ENCODE measurements around the gene ZFYVE9. TPM values are rescaled to one million over a fixed set of nuclear protein-coding genes. Genes with fewer than 3 reads are reported as not detected.
"Not testable (repeated sequence)": the region's sequence is repeated elsewhere in the genome, so short reads cannot be mapped to it uniquely, and the experiment has no call there.

ZFYVE9 gene
- total and polyA plus RNA-seq, 2 donors, result 3.6 to 6.8 TPM

GRCh38 chr1:52159033-52159789 lies 17.3 kb downstream of the ZFYVE9 start:
- WGBS, result 96% methylated on average over 10 of the region's 10 CpGs
- DNase-seq (ENCODE audit: low read depth in 6 of 9, low spot score in 9 of 9), result no peak
- H3K4me3 ChIP-seq (ENCODE audit: low read length in 2 of 2), result no peak overlapping the region
- H3K9me3 ChIP-seq (ENCODE audit: control insufficient read depth in 2 of 2, insufficient read depth in 1 of 2, low read length in 1 of 2), result no peaks in the 10 kb centered on the region
- H3K27ac ChIP-seq (ENCODE audit: low read depth in 1 of 2, low read length in 1 of 2), result no peak overlapping the region
- no peaks in the 10 kb centered on the region for H3K4me1 ChIP-seq (ENCODE audit: control insufficient read depth in 2 of 2, insufficient read depth in 2 of 2, low read length in 2 of 2)
- H3K36me3 ChIP-seq (ENCODE audit: control insufficient read depth in 2 of 2, insufficient read depth in 2 of 2, low read length in 1 of 2), result no peaks in the 10 kb centered on the region
- H3K27me3 ChIP-seq (ENCODE audit: control insufficient read depth in 2 of 2, insufficient read depth in 1 of 2, low read length in 1 of 2), result no peaks in the 10 kb centered on the region

DNA sequence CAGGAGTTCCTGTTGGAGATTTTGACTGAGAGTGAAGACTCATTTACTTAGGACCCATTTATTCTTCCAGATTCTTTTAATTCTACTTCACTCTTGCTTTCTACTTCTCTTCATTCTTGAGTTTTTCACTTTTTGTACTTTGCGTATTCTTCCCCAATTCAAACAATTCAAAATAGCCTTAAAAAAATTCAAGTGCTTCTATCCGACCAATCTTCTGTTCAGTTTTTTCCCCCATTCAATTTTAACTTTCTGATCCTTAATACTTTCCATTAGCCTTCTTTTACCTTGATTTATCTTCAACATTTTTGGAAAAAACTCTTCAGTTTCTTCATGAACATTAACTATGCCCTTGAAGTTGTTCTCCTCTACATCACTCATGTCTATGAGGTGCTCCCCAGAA lies 21.1 kb downstream of the ZFYVE9 start:
- no peak for DNase-seq (ENCODE audit: low read depth in 6 of 9, low spot score in 9 of 9)
- Histone ChIP-seq H3K4me1 (ENCODE audit: control insufficient read depth in 2 of 2, insufficient read depth in 2 of 2, low read length in 2 of 2) (no peaks in the 10 kb centered on the region), H3K27ac (ENCODE audit: low read depth in 1 of 2, low read length in 1 of 2) (no peak overlapping the region), H3K4me3 (ENCODE audit: low read length in 2 of 2) (no peak overlapping the region), H3K27me3 (ENCODE audit: control insufficient read depth in 2 of 2, insufficient read depth in 1 of 2, low read length in 1 of 2) (no peaks in the 10 kb centered on the region), H3K36me3 (ENCODE audit: control insufficient read depth in 2 of 2, insufficient read depth in 2 of 2, low read length in 1 of 2) (no peaks in the 10 kb centered on the region), H3K9me3 (ENCODE audit: control insufficient read depth in 2 of 2, insufficient read depth in 1 of 2, low read length in 1 of 2) (no peaks in the 10 kb centered on the region)
- WGBS, result 98% methylated on average over 2 of the region's 2 CpGs

GRCh38 chr1:52164604-52165003 lies 22.7 kb downstream of the ZFYVE9 start:
- H3K4me3 ChIP-seq (ENCODE audit: low read length in 2 of 2), result no peak overlapping the region
- H3K27me3 ChIP-seq (ENCODE audit: control insufficient read depth in 2 of 2, insufficient read depth in 1 of 2, low read length in 1 of 2), result no peaks in the 10 kb centered on the region
- no peaks in the 10 kb centered on the region for H3K9me3 ChIP-seq (ENCODE audit: control insufficient read depth in 2 of 2, insufficient read depth in 1 of 2, low read length in 1 of 2)
- no peak overlapping the region for H3K27ac ChIP-seq (ENCODE audit: low read depth in 1 of 2, low read length in 1 of 2)
- H3K36me3 ChIP-seq (ENCODE audit: control insufficient read depth in 2 of 2, insufficient read depth in 2 of 2, low read length in 1 of 2), result no peaks in the 10 kb centered on the region
- WGBS, result 96% methylated on average over 4 of the region's 4 CpGs
- no peak for DNase-seq (ENCODE audit: low read depth in 6 of 9, low spot score in 9 of 9)
- no peaks in the 10 kb centered on the region for H3K4me1 ChIP-seq (ENCODE audit: control insufficient read depth in 2 of 2, insufficient read depth in 2 of 2, low read length in 2 of 2)

DNA sequence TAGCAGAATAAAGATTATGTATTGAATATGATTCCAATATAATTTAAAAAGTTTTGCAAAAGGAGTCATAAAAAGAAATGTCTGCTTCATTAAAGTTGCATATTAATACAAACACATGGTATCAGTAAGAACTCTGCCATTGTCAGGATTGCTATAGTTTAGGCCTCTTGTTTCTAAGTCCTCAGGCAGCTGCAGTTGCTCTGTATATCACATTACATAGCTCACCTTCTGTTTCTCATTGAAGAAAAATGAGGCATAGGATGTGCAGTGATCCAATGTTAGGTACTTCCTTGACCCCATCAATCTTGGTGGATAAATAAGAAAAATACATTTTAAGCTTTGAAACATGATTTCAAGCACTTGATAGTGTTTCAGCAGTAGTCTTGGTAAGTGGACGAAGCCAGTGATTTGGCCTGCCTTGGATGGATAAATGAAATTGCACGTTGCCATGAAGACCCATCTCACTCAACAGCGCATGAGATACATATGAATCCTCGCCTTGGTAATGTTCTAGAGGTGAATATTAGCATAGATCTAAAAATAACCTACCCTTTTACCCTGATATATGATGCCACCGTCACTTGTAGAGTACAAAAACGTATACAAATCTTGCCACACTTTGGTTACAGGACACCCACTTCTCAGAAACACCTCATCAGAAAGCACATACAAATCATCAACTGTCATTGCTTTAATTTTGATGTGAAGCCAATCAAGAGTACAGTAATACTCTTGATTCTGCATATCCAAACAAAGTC lies 25.3 kb downstream of the ZFYVE9 start:
- H3K27ac ChIP-seq (ENCODE audit: low read depth in 1 of 2, low read length in 1 of 2), result no peak overlapping the region
- 92% methylated on average over 6 of the region's 6 CpGs for WGBS
- no peaks in the 10 kb centered on the region for H3K9me3 ChIP-seq (ENCODE audit: control insufficient read depth in 2 of 2, insufficient read depth in 1 of 2, low read length in 1 of 2)
- H3K4me3 ChIP-seq (ENCODE audit: low read length in 2 of 2), result no peak overlapping the region
- no peaks in the 10 kb centered on the region for H3K4me1 ChIP-seq (ENCODE audit: control insufficient read depth in 2 of 2, insufficient read depth in 2 of 2, low read length in 2 of 2)
- no peak for DNase-seq (ENCODE audit: low read depth in 6 of 9, low spot score in 9 of 9)
- H3K36me3 ChIP-seq (ENCODE audit: control insufficient read depth in 2 of 2, insufficient read depth in 2 of 2, low read length in 1 of 2), result no peaks in the 10 kb centered on the region
- no peaks in the 10 kb centered on the region for H3K27me3 ChIP-seq (ENCODE audit: control insufficient read depth in 2 of 2, insufficient read depth in 1 of 2, low read length in 1 of 2)

GRCh38 chr1:52168373-52169080 lies 26.6 kb downstream of the ZFYVE9 start:
- 94% methylated on average over 7 of the region's 7 CpGs for WGBS
- H3K9me3 ChIP-seq (ENCODE audit: control insufficient read depth in 2 of 2, insufficient read depth in 1 of 2, low read length in 1 of 2), result no peaks in the 10 kb centered on the region
- H3K27me3 ChIP-seq (ENCODE audit: control insufficient read depth in 2 of 2, insufficient read depth in 1 of 2, low read length in 1 of 2), result no peaks in the 10 kb centered on the region

DNA sequence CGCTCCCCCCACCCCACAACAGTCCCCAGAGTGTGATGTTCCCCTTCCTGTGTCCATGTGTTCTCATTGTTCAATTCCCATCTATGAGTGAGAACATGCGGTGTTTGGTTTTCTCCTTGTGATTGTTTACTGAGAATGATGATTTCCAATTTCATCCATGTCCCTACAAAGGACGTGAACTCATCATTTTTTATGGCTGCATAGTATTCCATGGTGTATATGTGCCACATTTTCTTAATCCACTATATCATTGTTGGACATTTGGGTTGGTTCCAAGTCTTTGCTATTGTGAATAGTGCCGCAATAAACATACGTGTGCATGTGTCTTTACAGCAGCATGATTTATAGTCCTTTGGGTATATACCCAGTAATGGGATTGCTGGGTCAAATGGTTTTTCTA lies 29.3 kb downstream of the ZFYVE9 start:
- not testable (repeated sequence) for H3K27me3 ChIP-seq (ENCODE audit: control insufficient read depth in 2 of 2, insufficient read depth in 1 of 2, low read length in 1 of 2); H3K36me3 ChIP-seq (ENCODE audit: control insufficient read depth in 2 of 2, insufficient read depth in 2 of 2, low read length in 1 of 2); H3K4me3 ChIP-seq (ENCODE audit: low read length in 2 of 2); DNase-seq (ENCODE audit: low read depth in 6 of 9, low spot score in 9 of 9); H3K4me1 ChIP-seq (ENCODE audit: control insufficient read depth in 2 of 2, insufficient read depth in 2 of 2, low read length in 2 of 2); H3K9me3 ChIP-seq (ENCODE audit: control insufficient read depth in 2 of 2, insufficient read depth in 1 of 2, low read length in 1 of 2); H3K27ac ChIP-seq (ENCODE audit: low read depth in 1 of 2, low read length in 1 of 2)
- 98% methylated on average over 5 of the region's 5 CpGs for WGBS

More at GRCh38 chr1:52168373-52169080, 26.6 kb downstream of the ZFYVE9 start:
- no peak overlapping the region for H3K4me3 ChIP-seq (ENCODE audit: low read length in 2 of 2)
- no peaks in the 10 kb centered on the region for H3K36me3 ChIP-seq (ENCODE audit: control insufficient read depth in 2 of 2, insufficient read depth in 2 of 2, low read length in 1 of 2)
- no peaks in the 10 kb centered on the region for H3K4me1 ChIP-seq (ENCODE audit: control insufficient read depth in 2 of 2, insufficient read depth in 2 of 2, low read length in 2 of 2)
- H3K27ac ChIP-seq (ENCODE audit: low read depth in 1 of 2, low read length in 1 of 2), result no peak overlapping the region
- DNase-seq (ENCODE audit: low read depth in 6 of 9, low spot score in 9 of 9), result no peak

DNA sequence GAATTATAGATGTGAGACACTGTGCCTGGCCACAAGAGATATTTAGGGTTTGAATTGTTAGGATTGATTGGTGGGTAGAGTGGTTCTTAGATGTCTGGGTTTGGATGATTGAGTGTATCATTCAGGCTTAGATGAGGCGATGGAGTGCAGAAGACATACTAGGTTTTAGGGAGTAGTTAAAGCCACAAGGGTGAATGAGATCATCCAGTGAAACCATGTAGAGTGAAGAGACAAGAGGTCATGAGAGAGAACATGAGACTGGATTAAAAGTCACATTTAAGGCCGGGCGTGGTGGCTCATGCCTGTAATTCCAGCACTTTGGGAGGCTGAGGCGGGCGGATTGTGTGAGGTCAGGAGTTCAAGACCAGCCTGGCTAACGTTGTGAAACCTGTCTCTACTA lies 37.2 kb downstream of the ZFYVE9 start:
- H3K27me3 ChIP-seq (ENCODE audit: control insufficient read depth in 2 of 2, insufficient read depth in 1 of 2, low read length in 1 of 2), result no peaks in the 10 kb centered on the region
- no peak overlapping the region for H3K27ac ChIP-seq (ENCODE audit: low read depth in 1 of 2, low read length in 1 of 2)
- 91% methylated on average over 6 of the region's 6 CpGs for WGBS
- H3K4me3 ChIP-seq (ENCODE audit: low read length in 2 of 2), result no peak overlapping the region
- H3K4me1 ChIP-seq (ENCODE audit: control insufficient read depth in 2 of 2, insufficient read depth in 2 of 2, low read length in 2 of 2), result no peaks in the 10 kb centered on the region
- DNase-seq (ENCODE audit: low read depth in 6 of 9, low spot score in 9 of 9), result no peak
- H3K9me3 ChIP-seq (ENCODE audit: control insufficient read depth in 2 of 2, insufficient read depth in 1 of 2, low read length in 1 of 2), result no peaks in the 10 kb centered on the region
- H3K36me3 ChIP-seq (ENCODE audit: control insufficient read depth in 2 of 2, insufficient read depth in 2 of 2, low read length in 1 of 2), result no peaks in the 10 kb centered on the region

GRCh38 chr1:52180176-52180575 lies 38.3 kb downstream of the ZFYVE9 start:
- no peak for DNase-seq (ENCODE audit: low read depth in 6 of 9, low spot score in 9 of 9)
- no peak overlapping the region for H3K4me3 ChIP-seq (ENCODE audit: low read length in 2 of 2)
- no peaks in the 10 kb centered on the region for H3K27me3 ChIP-seq (ENCODE audit: control insufficient read depth in 2 of 2, insufficient read depth in 1 of 2, low read length in 1 of 2)
- no peaks in the 10 kb centered on the region for H3K9me3 ChIP-seq (ENCODE audit: control insufficient read depth in 2 of 2, insufficient read depth in 1 of 2, low read length in 1 of 2)
- no peak overlapping the region for H3K27ac ChIP-seq (ENCODE audit: low read depth in 1 of 2, low read length in 1 of 2)
- no peaks in the 10 kb centered on the region for H3K36me3 ChIP-seq (ENCODE audit: control insufficient read depth in 2 of 2, insufficient read depth in 2 of 2, low read length in 1 of 2)
- 94% methylated on average over 3 of the region's 3 CpGs for WGBS
- no peaks in the 10 kb centered on the region for H3K4me1 ChIP-seq (ENCODE audit: control insufficient read depth in 2 of 2, insufficient read depth in 2 of 2, low read length in 2 of 2)

DNA sequence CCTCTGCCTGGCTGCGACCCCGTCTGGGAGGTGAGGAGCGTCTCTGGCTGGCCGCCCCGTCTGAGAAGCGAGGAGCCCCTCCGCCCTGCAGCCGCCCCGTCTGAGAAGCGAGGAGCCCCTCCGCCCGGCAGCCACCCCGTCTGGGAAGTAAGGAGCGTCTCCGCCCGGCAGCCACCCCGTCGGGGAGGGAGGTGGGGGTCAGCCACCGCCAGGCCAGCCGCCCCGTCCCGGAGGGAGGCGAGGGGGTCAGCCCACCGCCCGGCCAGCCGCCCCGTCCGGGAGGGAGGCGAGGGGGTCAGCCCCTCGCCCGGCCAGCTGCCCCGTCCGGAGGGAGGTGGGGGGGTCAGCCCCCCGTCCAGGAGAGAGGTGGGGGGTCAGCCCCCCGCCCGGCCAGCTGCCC lies 39.9 kb downstream of the ZFYVE9 start:
- H3K36me3 ChIP-seq (ENCODE audit: control insufficient read depth in 2 of 2, insufficient read depth in 2 of 2, low read length in 1 of 2); H3K27ac ChIP-seq (ENCODE audit: low read depth in 1 of 2, low read length in 1 of 2); DNase-seq (ENCODE audit: low read depth in 6 of 9, low spot score in 9 of 9); H3K4me1 ChIP-seq (ENCODE audit: control insufficient read depth in 2 of 2, insufficient read depth in 2 of 2, low read length in 2 of 2); H3K9me3 ChIP-seq (ENCODE audit: control insufficient read depth in 2 of 2, insufficient read depth in 1 of 2, low read length in 1 of 2); H3K4me3 ChIP-seq (ENCODE audit: low read length in 2 of 2); H3K27me3 ChIP-seq (ENCODE audit: control insufficient read depth in 2 of 2, insufficient read depth in 1 of 2, low read length in 1 of 2): not testable (repeated sequence)
- over 99% methylated on average over 36 of the region's 36 CpGs for WGBS
